Renal cortical epithelial cell (primary cell): Measurements from ENCODE around the gene LRMDA. TPM values are rescaled to one million over a fixed set of nuclear protein-coding genes. Genes with fewer than 3 reads are reported as not detected.

Experiments used
- DNase-seq: peaks from one replicate; pipeline ENCODE4 v3.0.0-alpha.2; 2011; ENCODE audit warnings: low read depth
- total RNA-seq: library from RNA; depleted of rRNA; stranded (reverse); fragments of >200 nt; gene quantifications from 2 replicates; pipeline ENCODE4 v1.2.3, GENCODE V29; 2014

LRMDA gene
- total RNA-seq, 1 donor from 2014 or later = 11.7 TPM

- peak; percentile 34 for DNase-seq
Observed at GRCh38 chr10:76080991-76081390, 649.6 kb downstream of the LRMDA start.

- peak; percentile 59 for DNase-seq
Observed at GRCh38 chr10:76082232-76082631, 650.8 kb downstream of the LRMDA start.

GRCh38 chr10:76082956-76083355 is 651.5 kb downstream of the LRMDA start:
- peak; percentile 82 for DNase-seq

- no peak for DNase-seq
Observed at GRCh38 chr10:76085002-76085816, 653.8 kb downstream of the LRMDA start.

- DNase-seq = no peak
Observed at GRCh38 chr10:76085817-76086167, 654.4 kb downstream of the LRMDA start.

GRCh38 chr10:76086170-76086760 is 654.8 kb downstream of the LRMDA start:
- no peak for DNase-seq

- DNase-seq = peak; percentile 93
Observed at GRCh38 chr10:76086761-76087639, 655.6 kb downstream of the LRMDA start.

- no peak for DNase-seq
Observed at GRCh38 chr10:76088008-76088407, 656.6 kb downstream of the LRMDA start.

- peak; percentile 38 for DNase-seq
Observed at GRCh38 chr10:76088980-76089379, 657.6 kb downstream of the LRMDA start.

- no peak for DNase-seq
Observed at GRCh38 chr10:76089556-76090180, 658.2 kb downstream of the LRMDA start.

- peak; percentile 81 for DNase-seq
Observed at GRCh38 chr10:76091926-76092325, 660.5 kb downstream of the LRMDA start.

GRCh38 chr10:76106611-76107010 is 675.2 kb downstream of the LRMDA start:
- no peak for DNase-seq

GRCh38 chr10:76108563-76109359 is 677.3 kb downstream of the LRMDA start:
- DNase-seq = no peak

- DNase-seq = no peak
Observed at GRCh38 chr10:76111404-76111803, 680.0 kb downstream of the LRMDA start.

GRCh38 chr10:76111986-76112825 is 680.8 kb downstream of the LRMDA start:
- no peak for DNase-seq

GRCh38 chr10:76112826-76113150 is 681.4 kb downstream of the LRMDA start:
- no peak for DNase-seq

- DNase-seq = peak; percentile 45
Observed at GRCh38 chr10:76113952-76114351, 682.5 kb downstream of the LRMDA start.

GRCh38 chr10:76114581-76115001 is 683.2 kb downstream of the LRMDA start:
- no peak for DNase-seq

- no peak for DNase-seq
Observed at GRCh38 chr10:76115131-76115470, 683.7 kb downstream of the LRMDA start.

GRCh38 chr10:76115471-76116155 is 684.2 kb downstream of the LRMDA start:
- no peak for DNase-seq
